Mucosa of descending colon (tissue), 3 donors: ENCODE data around the gene SCN10A. TPM values are rescaled to one million over a fixed set of nuclear protein-coding genes. Genes with fewer than 3 reads are reported as not detected.

Experiments
- ATAC-seq: fragments of 200-7000 bp; cut with Tn5 transposase; one replicate; pipeline ENCODE4 v1.9.1; 2020; ENCODE audit warnings: mild to moderate bottlenecking, moderate library complexity
- DNase-seq, 3 donors: peaks; one replicate each; pipeline ENCODE4 v3.0.0-alpha.2; 2020
- H3K36me3 ChIP-seq: fragments of 200-600 bp; one replicate; pipeline ENCODE4 v1.8.0; 2021; ENCODE audit warnings: low read depth, mild to moderate bottlenecking
- H3K4me1 ChIP-seq: fragments of 200-600 bp; one replicate; pipeline ENCODE4 v1.8.0; 2021; ENCODE audit warnings: low read depth, mild to moderate bottlenecking
- H3K4me3 ChIP-seq: fragments of 200-600 bp; one replicate; pipeline ENCODE4 v1.8.0; 2021; ENCODE audit warnings: mild to moderate bottlenecking
- H3K9me3 ChIP-seq: fragments of 200-600 bp; one replicate; pipeline ENCODE4 v1.8.0; 2021; ENCODE audit warnings: mild to moderate bottlenecking
- intact Hi-C, 2 donors: fragments of 100-400 bp; cut with DNase I in 1 of 2; cut with micrococcal nuclease in 1 of 2; formaldehyde crosslinking; loops; one replicate each; pipeline versions ENCODE4 v1.11.0 to v1.11.1; 2022; cut with DNase I, micrococcal nuclease
- total RNA-seq, 3 donors: library from RNA; stranded (reverse); fragmentation: NEBNext Ultra II Directional in 2 of 3; extraction: Animal tissue kit (Norgen Biotek cat#: 25700) in 2 of 3; gene quantifications; one replicate each; pipeline versions ENCODE4 v1.2.1 to v1.2.4, GENCODE V29; 2021 to 2023
- TF ChIP-seq, protein P1 (sequence below): fragments of 200-600 bp; IDR thresholded peaks from one replicate; pipeline ENCODE4 v1.8.0; 2022; ENCODE audit warnings: antibody characterized with exemption, mild to moderate bottlenecking
- donor health status: DM: no; HTN: no; CAD: no; lungs with moderate emphysema.
- donor health status: DM: no; HTN: no; CAD: no.
- donor health status: DM: no; HTN: yes; CAD: no.

SCN10A gene
- total RNA-seq, 3 donors from 2014 or later = not detected

GRCh38 chr3:38782148-38782547 lies 33.9 kb downstream of the SCN10A start:
- DNase-seq (no peak), ATAC-seq (no peak)
- H3K36me3 ChIP-seq = no peaks in the 10 kb centered on the region
- intact Hi-C loops = no loop called here
- no peaks in the 10 kb centered on the region for H3K9me3 ChIP-seq
- TF ChIP-seq, protein P1, sequence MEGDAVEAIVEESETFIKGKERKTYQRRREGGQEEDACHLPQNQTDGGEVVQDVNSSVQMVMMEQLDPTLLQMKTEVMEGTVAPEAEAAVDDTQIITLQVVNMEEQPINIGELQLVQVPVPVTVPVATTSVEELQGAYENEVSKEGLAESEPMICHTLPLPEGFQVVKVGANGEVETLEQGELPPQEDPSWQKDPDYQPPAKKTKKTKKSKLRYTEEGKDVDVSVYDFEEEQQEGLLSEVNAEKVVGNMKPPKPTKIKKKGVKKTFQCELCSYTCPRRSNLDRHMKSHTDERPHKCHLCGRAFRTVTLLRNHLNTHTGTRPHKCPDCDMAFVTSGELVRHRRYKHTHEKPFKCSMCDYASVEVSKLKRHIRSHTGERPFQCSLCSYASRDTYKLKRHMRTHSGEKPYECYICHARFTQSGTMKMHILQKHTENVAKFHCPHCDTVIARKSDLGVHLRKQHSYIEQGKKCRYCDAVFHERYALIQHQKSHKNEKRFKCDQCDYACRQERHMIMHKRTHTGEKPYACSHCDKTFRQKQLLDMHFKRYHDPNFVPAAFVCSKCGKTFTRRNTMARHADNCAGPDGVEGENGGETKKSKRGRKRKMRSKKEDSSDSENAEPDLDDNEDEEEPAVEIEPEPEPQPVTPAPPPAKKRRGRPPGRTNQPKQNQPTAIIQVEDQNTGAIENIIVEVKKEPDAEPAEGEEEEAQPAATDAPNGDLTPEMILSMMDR = no peak
- H3K4me1 ChIP-seq = no peaks in the 10 kb centered on the region
- no peak overlapping the region for H3K4me3 ChIP-seq

GRCh38 chr3:38773528-38773927 lies 42.5 kb downstream of the SCN10A start:
- DNase-seq (no peak), ATAC-seq (no peak)
- intact Hi-C loops = no loop called here
- no peak overlapping the region for H3K4me3 ChIP-seq
- no peaks in the 10 kb centered on the region for H3K36me3 ChIP-seq
- H3K4me1 ChIP-seq = no peaks in the 10 kb centered on the region
- TF ChIP-seq, protein P1 = no peak
- H3K9me3 ChIP-seq = no peaks in the 10 kb centered on the region

GRCh38 chr3:38763569-38763968 lies 52.4 kb downstream of the SCN10A start:
- intact Hi-C loops = no loop called here
- no peak for ATAC-seq
- no peak for DNase-seq
- Histone ChIP-seq H3K4me3 (no peak overlapping the region), H3K36me3 (no peaks in the 10 kb centered on the region), H3K9me3 (no peaks in the 10 kb centered on the region), H3K4me1 (no peaks in the 10 kb centered on the region)
- TF ChIP-seq, protein P1 = no peak

- Histone ChIP-seq H3K4me1 (no peaks in the 10 kb centered on the region), H3K9me3 (no peaks in the 10 kb centered on the region), H3K4me3 (no peak overlapping the region), H3K36me3 (no peaks in the 10 kb centered on the region)
- ATAC-seq (no peak), DNase-seq (no peak)
- intact Hi-C loops = no loop called here
- TF ChIP-seq, protein P1 = no peak
Measured at GRCh38 chr3:38758557-38758956, 57.5 kb downstream of the SCN10A start.

- Histone ChIP-seq H3K4me1 (no peaks in the 10 kb centered on the region), H3K9me3 (no peaks in the 10 kb centered on the region), H3K36me3 (no peaks in the 10 kb centered on the region), H3K4me3 (no peak overlapping the region)
- TF ChIP-seq, protein P1 = no peak
- intact Hi-C loops = no loop called here
- DNase-seq (no peak), ATAC-seq (no peak)
Measured at GRCh38 chr3:38757721-38758120, 58.3 kb downstream of the SCN10A start.

- Histone ChIP-seq H3K4me1 (no peaks in the 10 kb centered on the region), H3K4me3 (no peak overlapping the region), H3K9me3 (no peaks in the 10 kb centered on the region), H3K36me3 (no peaks in the 10 kb centered on the region)
- ATAC-seq = no peak
- TF ChIP-seq, protein P1 = no peak
- intact Hi-C loops = no loop called here
- DNase-seq = no peak
Measured at GRCh38 chr3:38756892-38757291, 59.1 kb downstream of the SCN10A start.
